H9 (cell line): ENCODE measurements around the gene UTP25. TPM values are rescaled to one million over a fixed set of nuclear protein-coding genes. Genes with fewer than 3 reads are reported as not detected.

Experiments
- DNase-seq: peaks from one replicate; pipeline ENCODE4 v3.0.0-alpha.2; 2017
- H2AFZ ChIP-seq: one replicate; pipeline ENCODE4 v1.6.1; 2013; ENCODE audit warnings: mild to moderate bottlenecking, low read length, control low read depth, moderate library complexity
- H2AK5ac ChIP-seq: 2 replicates; pipeline ENCODE4 v1.6.1; 2013; ENCODE audit warnings: low read length, control low read depth, mixed read lengths; ENCODE audit not compliant: insufficient read length
- H2BK120ac ChIP-seq: one replicate; pipeline ENCODE4 v1.6.1; 2013; ENCODE audit warnings: low read depth, mild to moderate bottlenecking, low read length, control low read depth, inconsistent platforms; ENCODE audit not compliant: poor library complexity, severe bottlenecking
- H2BK12ac ChIP-seq: 2 replicates; pipeline ENCODE4 v1.6.1; 2013; ENCODE audit warnings: low read length, control low read depth, mixed read lengths, low read depth; ENCODE audit not compliant: insufficient read length
- H2BK15ac ChIP-seq: 2 replicates; pipeline ENCODE4 v1.6.1; 2013; ENCODE audit warnings: low read depth, low read length, control low read depth
- H2BK20ac ChIP-seq: one replicate; pipeline ENCODE4 v1.6.1; 2013; ENCODE audit warnings: low read depth, mild to moderate bottlenecking, low read length, control low read depth, inconsistent platforms; ENCODE audit not compliant: poor library complexity, severe bottlenecking
- H2BK5ac ChIP-seq: 2 replicates; pipeline ENCODE4 v1.6.1; 2013; ENCODE audit warnings: low read length, control low read depth, mixed read lengths; ENCODE audit not compliant: insufficient read length
- H3K14ac ChIP-seq: 2 replicates; pipeline ENCODE4 v1.6.1; 2013; ENCODE audit warnings: low read length, control low read depth; ENCODE audit not compliant: insufficient read depth
- H3K18ac ChIP-seq: 2 replicates; pipeline ENCODE4 v1.6.1; 2013; ENCODE audit warnings: low read depth, mild to moderate bottlenecking, mixed read lengths, low read length, control low read depth; ENCODE audit not compliant: insufficient read length
- H3K23ac ChIP-seq: 2 replicates; pipeline ENCODE4 v1.6.1; 2013; ENCODE audit warnings: low read length, control low read depth, mixed read lengths, low read depth; ENCODE audit not compliant: insufficient read length
- H3K23me2 ChIP-seq: 2 replicates; pipeline ENCODE4 v1.6.1; 2013; ENCODE audit warnings: low read depth, mild to moderate bottlenecking, mixed read lengths, low read length, control low read depth; ENCODE audit not compliant: insufficient read length, poor library complexity, severe bottlenecking
- H3K27ac ChIP-seq: 2 replicates; pipeline ENCODE4 v1.5.1; 2013; ENCODE audit warnings: low read length, control low read depth, mixed read lengths, low read depth; ENCODE audit not compliant: insufficient read length
- H3K27me3 ChIP-seq: 2 replicates; pipeline ENCODE4 v1.6.1; 2013; ENCODE audit warnings: low read length, control low read depth, inconsistent platforms; ENCODE audit not compliant: insufficient read depth
- H3K4ac ChIP-seq: 2 replicates; pipeline ENCODE4 v1.6.1; 2013; ENCODE audit warnings: low read depth, mild to moderate bottlenecking, control low read depth, inconsistent platforms, low read length, moderate library complexity
- H3K4me1 ChIP-seq: 2 replicates; pipeline ENCODE4 v1.6.1; 2013; ENCODE audit warnings: low read length, control low read depth, inconsistent platforms; ENCODE audit not compliant: insufficient read depth
- H3K4me2 ChIP-seq: 2 replicates; pipeline ENCODE4 v1.6.1; 2013; ENCODE audit warnings: low read length, control low read depth, mixed read lengths; ENCODE audit not compliant: insufficient read length, insufficient read depth
- H3K56ac ChIP-seq: 2 replicates; pipeline ENCODE4 v1.6.1; 2013; ENCODE audit warnings: low read depth, mild to moderate bottlenecking, mixed read lengths, low read length, control low read depth; ENCODE audit not compliant: insufficient read length
- H3K79me1 ChIP-seq: 2 replicates; pipeline ENCODE4 v1.6.1; 2013; ENCODE audit warnings: low read depth, mild to moderate bottlenecking, moderate library complexity, low read length, control low read depth, inconsistent platforms; ENCODE audit not compliant: insufficient read depth, poor library complexity, severe bottlenecking
- H3K79me2 ChIP-seq: 2 replicates; pipeline ENCODE4 v1.6.1; 2013; ENCODE audit warnings: low read length, control low read depth, inconsistent platforms; ENCODE audit not compliant: insufficient read depth
- H3K9ac ChIP-seq: 2 replicates; pipeline ENCODE4 v1.6.1; 2013; ENCODE audit warnings: low read length, control low read depth, mixed read lengths; ENCODE audit not compliant: insufficient read length; ENCODE audit errors: extremely low read depth
- H3K9me3 ChIP-seq: one replicate; pipeline ENCODE4 v1.6.1; 2013; ENCODE audit warnings: low read depth, low read length, inconsistent platforms; ENCODE audit not compliant: control insufficient read depth
- H3T11ph ChIP-seq: one replicate; pipeline ENCODE4 v1.6.1; 2013; ENCODE audit warnings: mild to moderate bottlenecking, low read length, control low read depth, inconsistent platforms
- H4K20me1 ChIP-seq: one replicate; pipeline ENCODE4 v1.6.1; 2013; ENCODE audit not compliant: control insufficient read depth, insufficient read length, insufficient read depth
- H4K5ac ChIP-seq: 2 replicates; pipeline ENCODE4 v1.6.1; 2013; ENCODE audit warnings: low read depth, mild to moderate bottlenecking, mixed read lengths, low read length, control low read depth; ENCODE audit not compliant: insufficient read length
- H4K8ac ChIP-seq: replicated peaks from 2 replicates; pipeline ENCODE4 v1.6.1; 2013; ENCODE audit warnings: low read length, control low read depth, mixed read lengths, low read depth; ENCODE audit not compliant: insufficient read length
- H4K91ac ChIP-seq: 2 replicates; pipeline ENCODE4 v1.6.1; 2013; ENCODE audit warnings: low read depth, mild to moderate bottlenecking, moderate library complexity, mixed read lengths, low read length, control low read depth; ENCODE audit not compliant: insufficient read length
- H3K27ac Mint-ChIP-seq, 3 experiments: 2 replicates in 2 of 3; 3 replicates in 1 of 3; pipeline ENCODE4 v1.8.0; 2020 to 2021; ENCODE audit warnings: mixed read lengths in 3 of 3, mild to moderate bottlenecking in 1 of 3, moderate library complexity in 1 of 3
- H3K27me3 Mint-ChIP-seq: 2 replicates; pipeline ENCODE4 v1.8.0; 2021; ENCODE audit warnings: low read depth, mild to moderate bottlenecking, moderate library complexity, mixed read lengths
- H3K36me3 Mint-ChIP-seq, 3 experiments: 2 replicates in 2 of 3; 3 replicates in 1 of 3; pipeline ENCODE4 v1.8.0; 2020 to 2021; ENCODE audit warnings: low read depth in 3 of 3, mixed read lengths in 3 of 3; ENCODE audit not compliant: insufficient read depth in 1 of 3
- H3K4me1 Mint-ChIP-seq, 2 experiments: 2 replicates each; pipeline ENCODE4 v1.8.0; 2020; ENCODE audit warnings: mixed read lengths in 2 of 2
- H3K4me3 Mint-ChIP-seq, 2 experiments: 2 replicates in 1 of 2; 3 replicates in 1 of 2; pipeline ENCODE4 v1.8.0; 2020 to 2021; ENCODE audit warnings: mild to moderate bottlenecking in 2 of 2, mixed read lengths in 2 of 2, moderate library complexity in 1 of 2
- H3K9me3 Mint-ChIP-seq, 2 experiments: 2 replicates in 1 of 2; 3 replicates in 1 of 2; pipeline ENCODE4 v1.8.0; 2020; ENCODE audit warnings: mild to moderate bottlenecking in 2 of 2, mixed read lengths in 2 of 2, moderate library complexity in 1 of 2
- WGBS: extraction: QIAGEN DNeasy Blood & Tissue Kit; methylation state at CpG from one replicate; pipeline ENCODE4 v1.1.7; 2013; ENCODE audit warnings: missing lambda C conversion rate, low lambda C conversion rate, mixed read lengths; ENCODE audit not compliant: insufficient read length; ENCODE audit errors: extremely low coverage; 5-methylcytosine and 5-hydroxymethylcytosine counted together
- total RNA-seq: library from RNA; stranded (reverse); gene quantifications from 2 replicates; pipeline ENCODE4 v1.2.1, GENCODE V29; 2021
- TF ChIP-seq, protein P1 (sequence below): fragments of 200-600 bp; sonication (generic); conservative IDR thresholded peaks from 3 replicates; pipeline ENCODE4 v1.8.0; 2021; ENCODE audit warnings: antibody characterized with exemption, mild to moderate bottlenecking

UTP25 gene
- total RNA-seq, 1 experiment from 2014 or later: 12.9 TPM

DNA sequence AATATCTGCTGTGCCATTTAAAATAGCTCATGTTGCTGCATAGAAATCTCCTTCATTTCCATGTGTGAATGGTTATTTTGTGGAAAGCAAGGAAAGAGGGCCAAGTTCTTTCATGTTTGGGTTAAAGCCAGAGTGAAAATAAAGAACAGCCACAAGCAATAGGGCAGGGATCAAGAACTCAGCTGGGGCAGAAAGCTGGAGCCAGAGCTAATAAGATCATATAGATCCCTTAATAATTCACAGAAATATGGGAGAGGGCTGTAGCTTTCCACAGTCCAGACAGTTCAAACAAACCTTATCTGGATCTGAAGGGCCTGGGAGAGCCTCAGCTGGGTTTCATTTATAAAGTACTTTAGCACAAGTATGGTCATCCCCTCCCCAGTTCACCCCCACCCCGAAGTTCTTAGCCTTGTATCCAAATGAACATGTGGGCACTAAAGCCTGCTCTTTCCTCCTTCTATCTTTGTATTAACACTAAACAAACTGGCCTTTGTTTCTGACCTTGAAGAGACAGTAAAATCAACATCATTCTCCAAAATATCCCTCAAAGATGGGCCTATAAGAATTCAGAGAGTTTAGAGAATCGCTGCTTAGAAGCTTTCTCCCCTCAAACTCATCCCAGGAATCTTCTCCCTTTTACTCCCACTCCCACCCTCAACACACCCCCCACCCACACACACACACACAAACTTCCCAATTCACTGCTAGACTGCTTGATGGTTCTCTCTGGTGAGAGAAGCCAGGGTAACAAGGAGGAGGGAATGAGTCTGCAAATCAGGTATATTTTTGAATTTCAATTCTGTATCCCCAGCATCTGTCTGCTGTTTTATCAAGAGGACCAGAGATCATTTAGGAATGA, 41.7 kb downstream of the UTP25 start:
- Histone ChIP-seq H3K9ac (no peak overlapping the region), H2BK5ac (no peak overlapping the region), H4K20me1 (no peaks in the 10 kb centered on the region), H3K18ac (no peak overlapping the region), H4K91ac (no peak overlapping the region), H2AFZ (no peak overlapping the region), H2BK120ac (no peak overlapping the region), H2AK5ac (no peak overlapping the region), H3K27ac (no peak overlapping the region), H3T11ph (no peak overlapping the region), H3K4ac (no peak overlapping the region), H3K23me2 (no peaks in the 10 kb centered on the region), H3K79me1 (no peaks in the 10 kb centered on the region), H4K8ac (no peak overlapping the region), H3K56ac (no peak overlapping the region), H4K5ac (no peak overlapping the region), H2BK12ac (no peak overlapping the region), H3K4me2 (no peak overlapping the region), H3K14ac (no peak overlapping the region), H2BK20ac (no peak overlapping the region), H3K23ac (no peak overlapping the region), H3K79me2 (no peaks in the 10 kb centered on the region), H3K27me3 (no peaks in the 10 kb centered on the region), H3K9me3 (no peaks in the 10 kb centered on the region), H3K4me1 (no peaks in the 10 kb centered on the region), H2BK15ac (no peak overlapping the region)
- TF ChIP-seq, protein P1, sequence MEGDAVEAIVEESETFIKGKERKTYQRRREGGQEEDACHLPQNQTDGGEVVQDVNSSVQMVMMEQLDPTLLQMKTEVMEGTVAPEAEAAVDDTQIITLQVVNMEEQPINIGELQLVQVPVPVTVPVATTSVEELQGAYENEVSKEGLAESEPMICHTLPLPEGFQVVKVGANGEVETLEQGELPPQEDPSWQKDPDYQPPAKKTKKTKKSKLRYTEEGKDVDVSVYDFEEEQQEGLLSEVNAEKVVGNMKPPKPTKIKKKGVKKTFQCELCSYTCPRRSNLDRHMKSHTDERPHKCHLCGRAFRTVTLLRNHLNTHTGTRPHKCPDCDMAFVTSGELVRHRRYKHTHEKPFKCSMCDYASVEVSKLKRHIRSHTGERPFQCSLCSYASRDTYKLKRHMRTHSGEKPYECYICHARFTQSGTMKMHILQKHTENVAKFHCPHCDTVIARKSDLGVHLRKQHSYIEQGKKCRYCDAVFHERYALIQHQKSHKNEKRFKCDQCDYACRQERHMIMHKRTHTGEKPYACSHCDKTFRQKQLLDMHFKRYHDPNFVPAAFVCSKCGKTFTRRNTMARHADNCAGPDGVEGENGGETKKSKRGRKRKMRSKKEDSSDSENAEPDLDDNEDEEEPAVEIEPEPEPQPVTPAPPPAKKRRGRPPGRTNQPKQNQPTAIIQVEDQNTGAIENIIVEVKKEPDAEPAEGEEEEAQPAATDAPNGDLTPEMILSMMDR: no peak
- H3K9me3 Mint-ChIP-seq: peaks cover 14 to 18% of the 10 kb centered on the region in 2 experiments
- no CpG with 5 or more reads among the region's 2 CpGs for WGBS
- H3K4me3 Mint-ChIP-seq: no peak overlapping the region
- H3K27me3 Mint-ChIP-seq: peaks cover 6% of the 10 kb centered on the region; the same call in 1 of the 2 replicates
- no peak for DNase-seq
- no peak overlapping the region for H3K27ac Mint-ChIP-seq
- H3K36me3 Mint-ChIP-seq: peaks cover 4 to 11% (median 8%) of the 10 kb centered on the region in 3 experiments; a peak in 6 of 7 replicates
- H3K4me1 Mint-ChIP-seq: 0 out of 4 replicates have a peak, but pooled peaks cover 0 to under 1% of the 10 kb centered on the region in 2 experiments
